Pancreas (tissue), 8 donors: ENCODE measurements around the gene TBC1D10B. TPM values are rescaled to one million over a fixed set of nuclear protein-coding genes. Genes with fewer than 3 reads are reported as not detected.

Source experiments
- polyA plus RNA-seq, 2 donors: library from polyadenylated mRNA; stranded (reverse); fragments of 200-250 nt; gene quantifications; one replicate each; pipeline ENCODE4 v1.2.3, GENCODE V29; 2013
- total RNA-seq, 6 donors: library from RNA; stranded (reverse); fragmentation: NEBNext Ultra II Directional in 4 of 6; extraction: Animal tissue kit (Norgen Biotek cat#: 25700) in 4 of 6; gene quantifications; one replicate each; pipeline versions ENCODE4 v1.2.1 to v1.2.4, GENCODE V29; 2021 to 2023
- donor health status: healthy with polysubstance abuse.
- donor health status: DM: no; HTN: no; CAD: no; lungs with moderate emphysema.
- donor health status: DM: no; HTN: no; CAD: no.
- donor health status: Bipolar disorder and iron deficiency.
- donor health status: DM: yes; HTN: yes; CAD: no.
- donor health status: DM: no; HTN: no; CAD: no.
- donor health status: DM: no; HTN: no; CAD: no.
- donor health status: DM: yes; HTN: yes; CAD: no.

TBC1D10B gene
- total and polyA plus RNA-seq, 8 donors = 14.5 to 28.2 (median 15.6) TPM

Other genes starting within 250 kb of the TBC1D10B start
- 10 to 100 TPM; 19.8 to 34.1 (median 22.8) TPM for gene MAPK3, start 247.3 kb downstream of the TBC1D10B start, total RNA-seq
- gene MAPK3, start 247.3 kb downstream of the TBC1D10B start, polyA plus RNA-seq = 10 to 100 TPM; 24.4 to 38.2 TPM
- 10 to 100 TPM in 3 of 6 donors, 1 to 10 TPM in 3; 2.1 to 26.4 (median 9.7) TPM for gene CORO1A, start 186.9 kb downstream of the TBC1D10B start, total RNA-seq
- gene CORO1A, start 186.9 kb downstream of the TBC1D10B start, polyA plus RNA-seq = 10 to 100 TPM; 12.2 to 14.9 TPM
- 10 to 100 TPM; 17.3 to 39.1 (median 30.6) TPM for gene BOLA2B, start 176.8 kb downstream of the TBC1D10B start, total RNA-seq
- 100 to 1,000 TPM in 1 of 2 donors, 10 to 100 TPM in 1; 77.2 to 138 TPM for gene BOLA2B, start 176.8 kb downstream of the TBC1D10B start, polyA plus RNA-seq
- 10 to 100 TPM in 4 of 6 donors, 1 to 10 TPM in 2; 9.0 to 25.0 (median 14.0) TPM for gene SLX1A, start 176.6 kb downstream of the TBC1D10B start, total RNA-seq
- 10 to 100 TPM; 61.8 to 63.8 TPM for gene SLX1A, start 176.6 kb downstream of the TBC1D10B start, polyA plus RNA-seq
- gene SULT1A3, start 171.2 kb downstream of the TBC1D10B start, total RNA-seq = 10 to 100 TPM in 1 of 6 donors, 1 to 10 TPM in 5; 1.0 to 14.7 (median 4.8) TPM
- 100 to 1,000 TPM in 1 of 2 donors, 10 to 100 TPM in 1; 64.5 to 106 TPM for gene SULT1A3, start 171.2 kb downstream of the TBC1D10B start, polyA plus RNA-seq
- gene NPIPB13, start 122.0 kb downstream of the TBC1D10B start, total RNA-seq = 10 to 100 TPM in 1 of 6 donors, 1 to 10 TPM in 4, under 1 TPM in 1; 0.70 to 14.4 (median 5.3) TPM
- gene NPIPB13, start 122.0 kb downstream of the TBC1D10B start, polyA plus RNA-seq = 1 to 10 TPM; 6.9 to 10.0 TPM
- gene CD2BP2, start 15.2 kb downstream of the TBC1D10B start, total RNA-seq = 10 to 100 TPM; 24.8 to 36.5 (median 29.6) TPM
- 10 to 100 TPM; 29.2 to 34.5 TPM for gene CD2BP2, start 15.2 kb downstream of the TBC1D10B start, polyA plus RNA-seq
- under 1 TPM in 3 of 6 donors, not detected in 3; 0.24 to 0.84 (median 0.38) TPM for gene MYL11, start 4.3 kb upstream of the TBC1D10B start, total RNA-seq
- gene MYL11, start 4.3 kb upstream of the TBC1D10B start, polyA plus RNA-seq = under 1 TPM; 0.30 to 0.31 TPM
- 1 to 10 TPM in 5 of 6 donors, under 1 TPM in 1; 0.63 to 1.8 (median 1.2) TPM for gene SEPTIN1, start 12.1 kb upstream of the TBC1D10B start, total RNA-seq
- gene SEPTIN1, start 12.1 kb upstream of the TBC1D10B start, polyA plus RNA-seq = 1 to 10 TPM; 2.1 to 3.3 TPM
- gene ZNF48, start 24.9 kb upstream of the TBC1D10B start, total RNA-seq = 1 to 10 TPM; 4.0 to 6.5 (median 4.6) TPM
- 1 to 10 TPM; 3.1 to 5.0 TPM for gene ZNF48, start 24.9 kb upstream of the TBC1D10B start, polyA plus RNA-seq
- gene ZNF771, start 37.1 kb upstream of the TBC1D10B start, total RNA-seq = 1 to 10 TPM; 1.5 to 5.0 (median 3.1) TPM
- gene ZNF771, start 37.1 kb upstream of the TBC1D10B start, polyA plus RNA-seq = 1 to 10 TPM; 3.0 to 3.8 TPM
- 10 to 100 TPM; 12.2 to 20.7 (median 16.6) TPM for gene DCTPP1, start 59.5 kb upstream of the TBC1D10B start, total RNA-seq
- gene DCTPP1, start 59.5 kb upstream of the TBC1D10B start, polyA plus RNA-seq = 10 to 100 TPM; 12.2 to 16.9 TPM
- 10 to 100 TPM; 17.5 to 35.4 (median 25.4) TPM for gene SEPHS2, start 75.4 kb upstream of the TBC1D10B start, total RNA-seq
- gene SEPHS2, start 75.4 kb upstream of the TBC1D10B start, polyA plus RNA-seq = 10 to 100 TPM; 14.8 to 30.3 TPM
- 1 to 10 TPM; 1.1 to 9.1 (median 3.1) TPM for gene ITGAL, start 102.2 kb upstream of the TBC1D10B start, total RNA-seq
- 1 to 10 TPM in 1 of 2 donors, under 1 TPM in 1; 0.54 to 1.0 TPM for gene ITGAL, start 102.2 kb upstream of the TBC1D10B start, polyA plus RNA-seq
- gene ZNF768, start 156.1 kb upstream of the TBC1D10B start, total RNA-seq = 10 to 100 TPM; 11.7 to 21.3 (median 13.5) TPM
- 10 to 100 TPM; 26.7 to 31.4 TPM for gene ZNF768, start 156.1 kb upstream of the TBC1D10B start, polyA plus RNA-seq
- 1 to 10 TPM; 2.7 to 6.0 (median 4.5) TPM for gene ZNF747, start 164.4 kb upstream of the TBC1D10B start, total RNA-seq
- gene ZNF747, start 164.4 kb upstream of the TBC1D10B start, polyA plus RNA-seq = 1 to 10 TPM; 5.5 to 6.9 TPM
- gene ZNF764, start 187.9 kb upstream of the TBC1D10B start, total RNA-seq = 1 to 10 TPM; 3.1 to 5.6 (median 4.0) TPM
- gene ZNF764, start 187.9 kb upstream of the TBC1D10B start, polyA plus RNA-seq = 1 to 10 TPM; 4.8 to 5.4 TPM
- gene ZNF688, start 201.2 kb upstream of the TBC1D10B start, total RNA-seq = 10 to 100 TPM in 2 of 6 donors, 1 to 10 TPM in 4; 7.6 to 11.3 (median 9.6) TPM
- gene ZNF688, start 201.2 kb upstream of the TBC1D10B start, polyA plus RNA-seq = 10 to 100 TPM; 24.3 to 26.4 TPM
- 10 to 100 TPM in 1 of 6 donors, 1 to 10 TPM in 5; 7.1 to 12.1 (median 8.1) TPM for gene ZNF785, start 215.2 kb upstream of the TBC1D10B start, total RNA-seq
- gene ZNF785, start 215.2 kb upstream of the TBC1D10B start, polyA plus RNA-seq = 1 to 10 TPM; 6.3 to 8.4 TPM
- gene ZNF689, start 239.9 kb upstream of the TBC1D10B start, total RNA-seq = 1 to 10 TPM; 4.2 to 6.1 (median 5.4) TPM
- 1 to 10 TPM; 2.9 to 4.4 TPM for gene ZNF689, start 239.9 kb upstream of the TBC1D10B start, polyA plus RNA-seq